Stimulated activated naive CD4-positive, alpha-beta T cell (primary cell): Measurements from ENCODE around the gene SESN2.
A peak's percentile ranks its signal among the peaks of the same experiment; 100 is the strongest.

Experiments
- DNase-seq, 6 experiments: peaks; one replicate each; lab custom pipeline; 2025; lab: John Stamatoyannopoulos, UW

Gene SESN2, protein sequence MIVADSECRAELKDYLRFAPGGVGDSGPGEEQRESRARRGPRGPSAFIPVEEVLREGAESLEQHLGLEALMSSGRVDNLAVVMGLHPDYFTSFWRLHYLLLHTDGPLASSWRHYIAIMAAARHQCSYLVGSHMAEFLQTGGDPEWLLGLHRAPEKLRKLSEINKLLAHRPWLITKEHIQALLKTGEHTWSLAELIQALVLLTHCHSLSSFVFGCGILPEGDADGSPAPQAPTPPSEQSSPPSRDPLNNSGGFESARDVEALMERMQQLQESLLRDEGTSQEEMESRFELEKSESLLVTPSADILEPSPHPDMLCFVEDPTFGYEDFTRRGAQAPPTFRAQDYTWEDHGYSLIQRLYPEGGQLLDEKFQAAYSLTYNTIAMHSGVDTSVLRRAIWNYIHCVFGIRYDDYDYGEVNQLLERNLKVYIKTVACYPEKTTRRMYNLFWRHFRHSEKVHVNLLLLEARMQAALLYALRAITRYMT

DNA sequence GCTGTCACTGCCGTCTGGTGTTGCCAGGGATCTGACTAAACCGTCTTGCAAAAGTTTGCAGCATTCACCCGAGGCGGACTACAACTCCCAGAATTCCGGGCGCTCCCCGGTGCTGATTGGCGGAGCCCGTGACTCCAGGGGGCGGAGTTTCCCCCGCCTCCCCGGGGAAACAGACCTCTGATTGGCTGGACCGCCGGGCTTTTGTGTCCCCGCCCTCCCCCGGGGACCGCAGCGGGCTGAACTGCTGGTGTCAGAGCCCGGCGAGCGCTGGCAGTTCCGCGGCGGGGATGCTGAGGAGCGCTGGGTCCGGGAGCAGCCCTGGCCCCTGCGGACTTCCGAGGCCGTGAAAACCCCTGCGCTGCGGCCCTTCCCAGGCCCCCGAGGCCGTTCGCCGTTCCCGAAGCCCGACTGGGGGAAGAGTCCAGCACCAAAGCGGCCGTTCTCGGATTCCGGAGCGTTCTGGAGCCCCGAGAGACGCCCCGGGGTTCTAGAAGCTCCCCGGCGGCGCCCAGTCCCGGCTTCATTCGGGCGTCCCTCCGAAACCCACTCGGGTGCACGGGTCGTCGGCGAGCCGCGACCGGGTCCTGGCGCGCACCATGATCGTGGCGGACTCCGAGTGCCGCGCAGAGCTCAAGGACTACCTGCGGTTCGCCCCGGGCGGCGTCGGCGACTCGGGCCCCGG, at the start of gene SESN2:
Gene SESN2 (plus strand): TSS at position 267 of the 682 bp plus-strand sequence. CDS start 330 bp downstream, at position 597.
- DNase-seq, result peak; percentile 97 to 99 (median 98)

DNA sequence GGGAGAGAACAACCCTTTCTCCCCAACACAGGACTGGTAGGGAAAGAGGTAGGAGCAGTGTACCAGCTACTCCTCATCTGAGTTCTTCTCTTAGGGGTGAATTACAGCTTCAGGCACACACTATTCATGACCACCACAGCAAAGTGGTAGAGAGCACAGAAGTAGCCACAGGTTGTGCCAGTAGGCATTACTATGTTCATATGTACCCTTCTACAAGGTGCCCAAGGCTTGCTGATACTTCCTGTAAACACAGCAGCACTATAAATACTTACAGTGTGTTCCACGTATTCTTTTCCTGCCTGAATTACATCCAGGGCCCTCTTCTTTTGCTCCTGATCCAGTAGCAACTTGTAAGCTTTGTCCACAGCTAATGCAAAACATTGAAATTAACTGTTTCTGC, 49.6 kb upstream of the SESN2 start:
- DNase-seq, result no peak

DNA sequence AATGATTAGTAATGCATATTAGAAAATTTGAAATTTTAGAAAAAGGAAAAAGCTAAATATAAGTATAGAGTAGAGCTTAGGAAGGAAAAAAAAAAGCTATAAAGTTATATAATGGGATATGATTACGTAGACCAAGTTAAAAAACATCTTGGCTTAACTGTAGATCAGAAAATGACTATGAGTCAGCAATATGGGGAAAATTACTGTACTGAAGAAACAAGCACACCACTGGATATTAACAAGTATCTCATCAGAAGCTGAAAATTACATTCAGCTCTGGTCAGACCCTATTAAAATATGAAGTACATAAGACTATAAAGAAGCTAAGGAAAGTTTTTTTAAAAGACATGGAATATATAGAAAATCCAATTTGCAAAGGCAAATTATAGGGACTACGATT, 46.0 kb upstream of the SESN2 start:
- DNase-seq, result no peak

DNA sequence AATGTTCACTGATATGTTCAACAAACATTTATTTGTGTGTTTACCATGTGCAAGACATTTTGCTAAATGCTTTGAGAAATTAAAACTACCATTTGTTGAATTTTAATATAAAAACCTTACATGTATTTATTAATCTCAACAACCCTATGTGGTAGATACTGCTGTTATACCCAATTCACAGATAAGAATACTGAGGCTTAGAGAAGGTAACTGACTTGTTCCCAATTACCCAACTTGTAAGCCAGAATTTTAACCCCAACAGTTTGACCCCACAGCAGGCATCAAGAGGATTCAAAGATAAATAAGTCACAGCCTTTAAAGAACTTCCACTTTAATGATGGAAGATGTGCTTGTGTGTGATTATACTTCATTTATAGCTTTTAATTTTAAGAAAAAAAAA, 30.2 kb upstream of the SESN2 start:
- no peak for DNase-seq

DNA sequence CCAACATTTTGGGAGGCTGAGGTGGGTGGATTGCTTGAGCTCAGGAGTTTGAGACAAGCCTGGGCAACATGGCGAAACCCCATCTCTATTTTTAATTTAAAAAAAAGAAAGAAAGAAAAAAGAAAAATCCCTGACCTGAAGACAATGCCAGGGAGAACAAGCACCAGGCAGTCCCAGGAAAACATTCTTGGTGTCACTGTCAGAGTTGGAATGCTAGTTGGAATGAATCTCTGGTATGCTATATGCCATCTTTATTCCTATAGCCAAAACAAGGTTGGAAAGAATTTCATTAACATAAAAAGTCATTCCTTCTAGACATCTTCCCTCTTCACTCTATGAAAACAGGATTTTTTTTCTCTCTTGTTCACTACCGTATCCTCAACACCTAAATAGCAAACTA, 29.3 kb upstream of the SESN2 start:
- no peak for DNase-seq

DNA sequence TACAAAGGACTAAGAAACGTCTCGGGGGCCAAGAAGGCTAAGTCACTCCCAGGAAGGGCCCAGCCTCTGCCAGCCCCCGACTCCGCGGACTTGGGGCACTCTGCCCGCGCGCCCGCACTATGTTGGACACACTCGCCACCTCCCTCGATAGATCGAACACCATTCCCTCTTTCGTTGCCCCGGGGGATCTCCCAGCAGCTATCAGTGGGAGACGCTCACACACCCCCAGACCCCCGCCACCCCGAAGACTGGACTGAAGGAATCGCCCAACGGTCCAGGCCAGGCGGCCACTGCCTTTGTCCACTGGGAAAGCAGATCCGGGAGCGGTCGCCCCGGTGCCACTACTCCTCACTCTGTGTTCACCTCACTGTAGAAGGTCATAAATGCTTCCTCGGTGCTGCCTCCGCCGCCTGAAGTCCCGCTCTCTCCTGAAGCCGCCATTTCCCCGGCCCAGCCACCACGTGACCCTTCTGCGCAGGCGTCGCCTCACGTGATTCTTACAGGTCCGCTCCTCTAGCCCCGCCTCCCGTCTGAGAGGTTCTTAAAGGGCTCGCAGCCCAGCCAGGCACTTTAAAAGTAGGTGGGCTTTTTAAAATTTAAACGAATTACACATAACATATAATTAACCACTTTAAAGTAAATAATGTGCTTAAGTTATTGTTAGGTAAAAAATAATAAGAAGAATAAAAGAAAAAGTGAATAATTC, 26.6 kb upstream of the SESN2 start, which contains the start of gene DNAJC8:
Gene DNAJC8 (minus strand): TSS at position 472 of the 706 bp plus-strand sequence. CDS start 31 bp downstream, at position 441.
- peak; percentile 86 to 94 (median 87) for DNase-seq

DNA sequence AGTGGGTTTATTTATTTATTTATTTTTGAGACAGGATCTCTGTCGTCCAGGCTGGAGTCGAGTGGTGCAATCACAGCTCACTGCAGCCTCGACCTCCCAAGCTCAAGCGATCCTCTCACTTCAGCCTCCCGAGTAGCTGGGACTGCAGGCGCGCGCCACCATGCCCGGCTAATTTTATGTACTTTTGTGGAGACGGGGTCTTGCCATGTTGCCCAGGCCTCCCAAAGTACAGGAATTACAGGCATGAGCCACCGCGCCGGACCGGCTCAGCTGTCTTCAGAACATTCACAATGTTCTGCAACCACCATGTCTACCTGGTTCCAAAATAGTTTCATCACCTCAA, 26.1 kb upstream of the SESN2 start:
- peak in 1 of 6 experiments; percentile 9 for DNase-seq

DNA sequence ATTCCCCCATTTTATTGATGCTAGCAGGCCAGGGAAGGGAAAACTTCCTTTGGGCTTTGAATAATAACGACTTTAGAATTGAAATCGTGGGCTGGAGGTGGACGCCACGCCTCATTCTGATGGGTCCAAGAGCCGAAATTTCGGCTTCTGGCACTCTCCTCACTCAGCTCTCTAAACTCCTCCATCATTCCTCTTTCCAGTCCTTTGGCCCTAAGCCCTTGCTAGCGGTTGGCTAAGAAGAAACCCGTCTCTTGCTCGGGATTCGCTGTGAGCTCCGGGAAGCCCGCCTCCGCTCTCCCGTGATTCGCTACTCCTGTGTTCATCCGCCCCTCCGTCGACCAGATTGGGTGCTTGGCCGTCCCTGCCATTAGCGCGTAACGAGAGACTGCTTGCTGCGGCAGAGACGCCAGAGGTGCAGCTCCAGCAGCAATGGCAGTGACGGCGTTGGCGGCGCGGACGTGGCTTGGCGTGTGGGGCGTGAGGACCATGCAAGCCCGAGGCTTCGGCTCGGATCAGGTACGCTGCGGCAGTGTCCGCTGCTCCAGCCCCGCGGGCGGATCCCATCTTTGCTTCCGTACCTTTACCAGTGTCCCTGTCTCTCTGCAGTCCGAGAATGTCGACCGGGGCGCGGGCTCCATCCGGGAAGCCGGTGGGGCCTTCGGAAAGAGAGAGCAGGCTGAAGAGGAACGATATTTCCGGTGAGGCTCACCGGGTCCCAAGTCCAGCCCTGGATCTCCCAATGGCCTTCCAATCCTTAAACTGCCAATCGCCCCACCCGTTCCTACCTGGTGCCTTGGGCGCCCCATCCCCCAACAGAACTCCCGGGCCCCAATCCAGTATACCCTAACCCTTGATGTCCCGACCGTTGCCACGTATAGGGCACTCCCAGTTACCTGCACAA, 23.3 kb upstream of the SESN2 start, which contains the start of gene ATP5IF1:
Gene ATP5IF1 (plus strand): TSS at position 370 of the 901 bp plus-strand sequence. CDS start 60 bp downstream, at position 430.
- peak; percentile 86 to 95 (median 93) for DNase-seq

DNA sequence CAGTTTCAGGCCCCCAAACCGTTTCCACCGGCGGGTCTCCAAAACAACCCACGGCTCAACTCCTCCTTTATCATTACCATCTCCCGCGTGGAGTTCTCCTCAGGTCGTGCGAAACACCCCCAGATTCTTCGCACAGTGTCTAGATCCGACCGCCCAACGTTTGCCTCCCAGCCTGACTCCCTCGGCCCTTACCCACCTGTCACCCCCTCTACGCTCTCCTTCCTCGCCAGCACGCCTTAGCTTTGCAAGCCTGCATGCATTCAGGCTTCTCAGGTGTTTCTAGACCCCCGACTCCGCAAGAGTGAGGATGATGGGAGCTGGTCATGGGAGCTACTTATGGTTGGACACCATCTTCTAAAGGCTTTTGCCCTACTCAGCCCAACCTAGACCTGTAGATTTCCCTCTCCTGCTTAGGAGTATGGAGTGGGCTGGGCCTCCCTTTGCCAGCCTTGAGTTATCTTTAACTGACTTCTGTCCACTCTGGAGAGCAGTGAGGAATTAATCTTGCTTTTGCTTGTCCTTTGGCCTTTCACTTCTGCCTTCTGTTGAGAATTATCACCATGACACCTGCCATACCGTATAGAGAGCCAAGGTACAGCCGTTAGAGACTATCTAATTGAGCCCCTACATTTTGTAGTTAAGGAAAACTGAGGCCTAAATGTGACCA, 22.5 kb upstream of the SESN2 start:
- DNase-seq, result peak in 1 of 6 experiments; percentile 36

DNA sequence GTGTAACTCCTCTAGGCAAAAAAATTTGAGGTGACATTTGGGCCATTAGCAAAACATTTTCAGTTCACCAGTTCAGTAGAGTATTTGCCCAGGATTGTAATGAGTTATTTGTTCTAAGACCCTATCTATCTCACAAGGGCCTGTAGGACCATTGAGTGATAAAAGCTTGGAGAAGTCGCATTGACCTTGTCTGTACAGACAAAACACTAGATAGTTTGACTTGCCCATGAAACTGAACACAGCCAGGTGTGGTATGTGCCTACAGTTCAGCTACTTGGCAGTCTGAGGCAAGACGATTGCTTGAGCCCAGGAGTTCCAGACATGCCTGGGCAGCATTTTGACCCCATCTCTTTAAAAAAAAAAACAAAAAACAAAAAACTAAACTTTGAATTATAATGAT, 20.3 kb upstream of the SESN2 start:
- DNase-seq, result no peak

DNA sequence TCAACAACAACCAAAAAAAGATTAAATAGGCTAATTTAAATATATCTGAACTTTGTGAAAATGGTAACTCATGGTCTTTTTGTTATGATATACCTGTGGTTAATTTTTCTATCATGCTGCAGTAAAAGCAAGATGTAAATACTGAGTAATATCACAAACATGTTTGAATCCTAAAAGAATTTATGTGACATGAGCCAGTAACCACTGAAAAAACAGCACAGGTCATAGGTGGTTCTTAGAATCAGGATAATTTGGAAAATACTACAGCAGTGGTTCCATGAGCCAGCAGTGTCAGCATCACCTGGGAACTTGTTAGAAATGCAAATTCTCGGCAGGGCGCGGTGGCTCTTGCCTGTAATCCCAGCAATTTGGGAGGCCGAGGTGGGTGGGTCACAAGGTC, 19.3 kb upstream of the SESN2 start:
- DNase-seq, result no peak

DNA sequence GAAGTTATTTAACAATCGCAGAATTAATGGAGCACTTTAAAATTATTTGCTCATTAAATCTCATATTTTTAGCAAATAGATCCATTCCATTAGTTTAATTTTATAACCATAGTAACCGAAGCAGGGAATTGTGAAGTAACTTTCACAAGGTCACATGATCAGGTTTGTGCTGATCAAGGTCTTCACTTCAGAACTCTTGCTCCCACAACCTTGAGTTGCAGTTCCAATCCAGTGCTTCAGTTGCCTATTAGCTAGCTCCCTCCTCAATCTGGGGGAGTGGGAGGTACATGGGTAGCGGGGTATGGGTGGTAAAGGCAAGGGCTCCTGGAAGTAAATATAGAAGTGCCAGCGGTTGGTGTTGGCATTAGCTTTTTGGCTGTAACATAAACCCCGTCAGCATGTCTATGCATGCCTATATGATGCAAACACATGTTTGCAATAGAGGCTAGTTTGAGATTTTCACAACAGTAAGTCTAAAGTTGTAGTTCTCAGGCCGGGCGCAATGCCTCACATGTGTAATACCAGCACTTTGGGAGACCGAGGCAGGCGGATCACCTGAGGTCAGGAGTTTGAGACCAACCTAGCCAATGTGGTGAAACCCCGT, 17.6 kb upstream of the SESN2 start:
- no peak for DNase-seq

DNA sequence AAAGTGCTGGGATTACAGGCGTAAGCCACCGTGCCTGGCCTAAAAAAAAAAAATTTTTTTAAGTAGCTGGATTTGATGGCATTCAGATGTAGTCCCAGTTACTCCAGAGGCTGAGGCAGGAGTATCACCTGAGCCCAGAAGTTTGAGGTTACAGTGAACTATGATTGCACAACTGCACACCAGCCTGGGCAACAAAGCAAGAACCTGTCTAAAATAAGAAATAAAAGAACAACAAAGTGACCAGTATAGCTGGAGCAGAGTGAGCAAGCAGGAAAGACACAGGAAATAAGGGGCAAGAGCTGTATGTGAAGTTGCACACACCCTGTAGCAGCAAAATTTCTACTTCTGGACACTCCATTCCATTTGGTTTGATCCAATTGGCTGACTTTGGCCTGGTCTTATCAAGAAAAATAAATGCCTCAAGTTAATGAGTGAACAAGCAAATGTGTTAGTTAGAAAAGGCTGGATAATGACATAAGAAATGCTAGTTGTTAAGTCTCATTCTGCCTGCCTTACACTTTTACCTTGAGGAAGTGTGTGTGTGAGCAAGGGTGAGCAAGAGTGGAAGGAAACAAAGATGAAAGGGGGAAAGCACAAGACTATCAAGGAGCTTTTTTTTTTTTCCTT, 15.5 kb upstream of the SESN2 start:
- DNase-seq, result peak in 3 of 6 experiments; percentile 29 to 53 (median 35)

DNA sequence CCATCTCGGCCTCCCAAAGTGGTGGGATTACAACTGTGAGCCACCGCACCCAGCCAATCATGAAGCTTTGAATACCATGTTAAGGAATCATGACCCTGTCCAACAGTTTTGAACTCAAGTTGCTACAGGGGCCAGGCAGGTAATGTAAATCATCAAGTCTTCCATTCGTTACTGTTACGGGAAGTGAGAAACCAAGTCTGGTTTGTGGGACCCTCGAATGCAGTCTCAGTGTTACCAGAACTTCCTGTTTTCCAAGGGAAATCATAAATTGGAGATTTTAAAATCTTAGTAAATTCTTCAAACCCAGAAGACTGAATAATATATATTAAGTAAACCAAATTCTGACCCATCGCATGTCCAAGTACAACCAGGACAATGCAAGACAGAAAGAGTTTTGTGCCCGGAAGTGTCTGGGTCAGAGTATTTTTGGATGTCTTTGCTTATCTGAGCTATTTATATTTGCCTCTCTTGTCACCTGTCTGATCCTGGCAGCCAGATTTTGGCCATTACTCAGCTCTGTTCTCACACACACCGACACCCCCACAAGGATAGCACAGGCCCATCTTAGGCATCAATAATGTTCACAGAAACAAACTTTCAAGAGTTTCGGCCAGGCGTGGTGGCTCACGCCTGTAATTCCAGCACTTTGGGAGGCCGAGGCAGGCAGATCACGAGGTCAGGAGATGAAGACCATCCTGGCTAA, 14.6 kb upstream of the SESN2 start:
- no peak for DNase-seq

DNA sequence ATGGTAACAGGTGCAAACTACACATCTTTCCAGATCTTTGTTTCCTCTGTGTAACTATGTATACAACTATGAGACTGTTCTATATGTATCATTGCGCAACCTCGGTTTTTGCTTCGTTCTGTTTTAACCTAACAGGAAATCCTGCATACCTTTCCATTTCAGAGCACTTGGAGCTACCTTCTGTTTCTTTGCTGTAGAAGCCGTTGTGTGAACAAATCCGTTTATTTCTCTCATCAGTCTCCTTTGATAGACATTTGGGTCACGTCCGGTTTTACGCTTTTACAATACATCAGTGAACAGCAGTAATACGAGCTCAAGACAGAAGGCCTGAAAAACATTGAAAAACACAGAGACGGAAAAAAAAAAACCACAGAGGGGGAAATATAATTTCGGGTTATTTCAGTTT, 12.9 kb upstream of the SESN2 start:
- DNase-seq, result peak in 5 of 6 experiments; percentile 43 to 91 (median 85)

DNA sequence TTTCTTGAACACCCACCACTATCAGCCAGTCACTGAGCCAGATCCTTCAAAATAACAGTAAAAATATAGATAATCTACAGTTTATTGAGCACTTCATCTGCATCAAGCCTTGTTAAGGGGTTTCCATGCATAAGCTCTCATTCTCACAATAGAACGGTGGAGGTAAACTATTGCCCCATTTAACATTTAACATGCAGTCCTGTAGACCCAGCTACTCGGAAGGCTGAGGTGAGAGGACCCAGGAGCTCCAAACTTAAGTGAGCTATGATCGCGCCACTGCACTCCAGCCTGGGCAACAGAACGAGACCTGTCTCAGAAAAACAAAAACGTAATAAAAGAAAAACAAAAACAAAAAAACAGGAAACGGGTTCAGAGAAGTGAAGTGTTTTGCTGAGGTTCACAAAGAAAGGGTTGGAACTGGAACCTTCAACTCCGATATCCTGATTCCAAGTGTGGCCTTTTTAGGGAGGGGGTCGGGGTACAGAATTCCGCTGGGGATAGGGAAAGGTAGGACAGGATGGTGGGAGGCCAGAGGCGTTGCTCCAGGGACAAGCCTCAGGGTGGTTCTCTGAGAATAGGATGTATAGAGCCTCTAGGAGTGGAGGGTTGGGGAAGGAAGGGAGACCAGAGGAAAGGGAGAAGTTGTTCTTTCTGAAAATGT, 11.6 kb upstream of the SESN2 start:
- DNase-seq, result peak in 2 of 6 experiments; percentile 7 to 52

DNA sequence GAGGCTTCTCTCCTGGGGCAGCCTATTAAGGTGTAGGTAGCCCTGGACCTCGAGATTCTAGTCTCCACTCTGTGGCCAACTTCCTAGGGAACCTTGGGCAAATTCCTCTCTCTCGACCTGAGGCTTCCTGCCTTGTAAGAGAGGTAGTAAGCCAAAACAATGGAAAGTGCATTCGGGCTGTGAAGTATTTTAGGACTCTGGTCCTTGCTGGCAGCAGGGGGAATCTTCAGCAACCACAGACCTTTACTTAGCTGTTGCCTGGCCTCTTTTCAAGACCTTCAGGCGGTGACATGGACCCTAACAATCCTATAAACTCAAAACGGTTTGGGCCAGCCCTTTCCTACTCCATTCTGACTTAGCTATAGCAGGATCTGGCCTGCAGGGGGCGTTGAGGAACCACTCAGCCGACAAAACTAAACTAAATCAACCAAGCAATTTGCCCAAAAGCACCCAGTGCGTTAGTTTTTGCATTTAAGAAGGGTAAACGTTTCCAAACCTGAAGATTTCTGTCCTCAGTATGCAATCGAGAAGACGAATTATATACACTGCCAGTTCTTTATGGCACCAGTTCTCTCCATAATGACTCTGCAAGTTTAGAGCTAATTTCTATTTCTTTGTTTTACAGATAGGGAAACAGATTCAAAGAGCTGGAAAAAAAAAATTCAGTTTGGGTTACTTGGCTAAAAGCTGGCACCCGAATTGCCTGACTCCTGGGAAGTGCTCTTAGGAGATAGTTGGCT, 10.9 kb upstream of the SESN2 start:
- DNase-seq, result peak; percentile 61 to 87 (median 74)
